ENCODE results near the gene SMAD4. TPM values are rescaled to one million over a fixed set of nuclear protein-coding genes. Genes with fewer than 3 reads are reported as not detected.
A peak's percentile ranks its signal among the peaks of the same experiment; 100 is the strongest.
"Not testable (repeated sequence)": the region's sequence is repeated elsewhere in the genome, so short reads cannot be mapped to it uniquely, and the experiment has no call there.

The SMAD4 gene
- total RNA-seq, 2 donors from 2014 or later, result 214 to 225 TPM

DNA sequence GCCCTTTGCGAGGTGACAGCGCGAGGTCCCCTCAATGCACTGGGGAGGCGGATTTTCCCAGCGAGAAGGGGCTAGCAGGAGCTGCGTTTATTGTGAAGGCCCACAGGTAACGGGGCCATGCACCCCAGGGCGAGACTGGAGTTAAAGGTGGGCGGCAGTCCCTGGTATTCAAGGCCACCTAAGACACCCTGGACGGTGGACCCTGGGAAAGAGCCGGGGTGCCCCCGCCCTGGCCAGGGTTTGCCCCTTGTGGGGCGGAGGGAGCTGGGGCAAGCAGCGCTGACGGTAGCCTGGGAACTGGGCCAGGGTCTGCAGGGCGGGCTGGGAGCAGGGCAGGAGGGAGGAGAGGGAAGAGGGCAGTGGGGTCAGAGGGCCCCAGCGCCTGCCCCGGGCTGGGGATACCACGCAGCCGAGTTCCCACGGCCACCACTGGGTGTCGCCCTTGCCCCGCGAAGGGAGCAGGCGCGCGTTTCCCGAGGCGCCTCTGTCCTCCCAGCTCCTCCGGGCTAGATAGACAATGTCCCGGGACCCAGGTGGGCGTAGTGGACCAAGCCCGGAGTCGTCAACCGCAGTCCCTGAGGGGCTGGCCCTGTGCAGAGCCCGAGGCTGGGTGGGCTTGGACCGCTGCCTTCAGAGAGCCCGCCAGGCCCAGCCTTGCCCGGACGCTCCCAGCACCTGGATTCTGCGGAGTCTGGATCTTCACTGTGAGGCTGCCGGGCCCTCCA lies 80.2 kb downstream of the SMAD4 start:
- DNase-seq (ENCODE audit: low spot score), result peak; percentile 35
- no peaks in the 10 kb centered on the region for H3K27me3 ChIP-seq (replicated peaks; ENCODE audit: insufficient read depth)
- TF ChIP-seq POLR2A (IDR thresholded peaks at IDR 0.05) (no peak), POLR2AphosphoS5 (IDR thresholded peaks at IDR 0.05) (no peak)
- TF ChIP-seq, protein P1, sequence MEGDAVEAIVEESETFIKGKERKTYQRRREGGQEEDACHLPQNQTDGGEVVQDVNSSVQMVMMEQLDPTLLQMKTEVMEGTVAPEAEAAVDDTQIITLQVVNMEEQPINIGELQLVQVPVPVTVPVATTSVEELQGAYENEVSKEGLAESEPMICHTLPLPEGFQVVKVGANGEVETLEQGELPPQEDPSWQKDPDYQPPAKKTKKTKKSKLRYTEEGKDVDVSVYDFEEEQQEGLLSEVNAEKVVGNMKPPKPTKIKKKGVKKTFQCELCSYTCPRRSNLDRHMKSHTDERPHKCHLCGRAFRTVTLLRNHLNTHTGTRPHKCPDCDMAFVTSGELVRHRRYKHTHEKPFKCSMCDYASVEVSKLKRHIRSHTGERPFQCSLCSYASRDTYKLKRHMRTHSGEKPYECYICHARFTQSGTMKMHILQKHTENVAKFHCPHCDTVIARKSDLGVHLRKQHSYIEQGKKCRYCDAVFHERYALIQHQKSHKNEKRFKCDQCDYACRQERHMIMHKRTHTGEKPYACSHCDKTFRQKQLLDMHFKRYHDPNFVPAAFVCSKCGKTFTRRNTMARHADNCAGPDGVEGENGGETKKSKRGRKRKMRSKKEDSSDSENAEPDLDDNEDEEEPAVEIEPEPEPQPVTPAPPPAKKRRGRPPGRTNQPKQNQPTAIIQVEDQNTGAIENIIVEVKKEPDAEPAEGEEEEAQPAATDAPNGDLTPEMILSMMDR (IDR thresholded peaks at IDR 0.05), result peak; percentile 81 to 85 (median 83)
- intact Hi-C loops (cut with DNase I), result loop anchor here (5.0 kb wide), 1 partner anchor 557 kb away; no protein-coding TSS in a partner anchor
- H3K36me3 ChIP-seq, result no peaks in the 10 kb centered on the region
- H3K4me3 ChIP-seq, result no peak overlapping the region
- no peak overlapping the region for H3K27ac ChIP-seq
- no peaks in the 10 kb centered on the region for H3K9me3 ChIP-seq
- H3K4me1 ChIP-seq (replicated peaks), result no peaks in the 10 kb centered on the region
- 46% methylated on average over 42 of the region's 42 CpGs for WGBS

DNA sequence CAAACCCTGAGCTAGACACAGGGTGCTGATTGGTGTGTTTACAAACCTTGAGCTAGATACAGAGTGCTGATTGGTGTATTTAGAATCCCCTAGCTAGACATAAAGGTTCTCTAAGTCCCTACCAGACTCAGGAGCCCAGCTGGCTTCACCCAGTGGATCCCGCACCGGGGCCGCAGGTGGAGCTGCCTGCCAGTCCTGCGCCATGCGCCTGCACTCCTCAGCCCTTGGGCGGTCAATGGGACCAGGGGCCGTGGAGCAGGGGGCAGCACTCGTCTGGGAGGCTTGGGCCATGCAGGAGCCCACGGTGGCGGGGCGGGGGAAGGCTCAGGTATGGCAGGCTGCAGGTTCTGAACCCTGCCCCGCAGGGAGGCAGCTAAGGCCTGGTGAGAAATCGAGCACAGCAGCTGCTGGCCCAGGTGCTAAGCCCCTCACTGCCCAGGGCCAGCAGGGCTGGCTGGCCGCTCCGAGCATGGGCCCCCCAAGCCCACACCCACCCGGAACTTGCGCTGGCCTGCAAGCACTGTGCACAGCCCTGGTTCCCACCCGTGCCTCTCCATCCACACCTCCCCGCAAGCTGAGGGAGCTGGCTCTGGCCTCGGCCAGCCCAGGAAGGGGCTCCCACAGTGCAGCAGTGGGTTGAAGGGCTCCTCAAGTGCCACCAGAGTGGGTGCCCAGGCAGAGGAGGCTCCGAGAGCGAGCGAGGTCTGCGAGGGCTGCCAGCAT lies 81.8 kb downstream of the SMAD4 start:
- H3K27ac ChIP-seq; H3K36me3 ChIP-seq; H3K4me1 ChIP-seq (replicated peaks); H3K9me3 ChIP-seq; DNase-seq (ENCODE audit: low spot score); H3K4me3 ChIP-seq; H3K27me3 ChIP-seq (replicated peaks; ENCODE audit: insufficient read depth): not testable (repeated sequence)
- WGBS, result 93% methylated on average over 22 of the region's 24 CpGs
- intact Hi-C loops (cut with DNase I), result loop anchor here (5.0 kb wide), 1 partner anchor 556 kb away; no protein-coding TSS in a partner anchor

DNA sequence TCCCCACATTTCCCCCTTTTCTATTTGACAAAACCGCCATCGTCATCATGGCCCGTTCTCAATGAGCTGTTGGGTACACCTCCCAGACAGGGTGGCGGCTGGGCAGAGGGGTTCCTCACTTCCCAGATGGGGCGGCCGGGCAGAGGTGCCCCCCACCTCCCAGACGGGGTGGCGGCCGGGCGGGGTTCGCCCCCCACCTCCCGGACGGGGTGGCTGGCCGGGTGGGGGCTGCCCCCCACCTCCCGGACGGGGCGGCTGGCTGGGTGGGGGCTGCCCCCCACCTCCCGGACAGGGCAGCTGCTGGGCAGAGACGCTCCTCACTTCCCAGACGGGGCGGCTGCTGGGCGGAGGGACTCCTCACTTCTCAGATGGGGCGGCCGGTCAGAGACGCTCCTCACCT lies 87.0 kb downstream of the SMAD4 start:
- WGBS, result 98% methylated on average over 15 of the region's 25 CpGs
- H3K4me3 ChIP-seq; H3K9me3 ChIP-seq; H3K4me1 ChIP-seq (replicated peaks); DNase-seq (ENCODE audit: low spot score); intact Hi-C loops (cut with DNase I); H3K27me3 ChIP-seq (replicated peaks; ENCODE audit: insufficient read depth); H3K36me3 ChIP-seq; H3K27ac ChIP-seq: not testable (repeated sequence)

DNA sequence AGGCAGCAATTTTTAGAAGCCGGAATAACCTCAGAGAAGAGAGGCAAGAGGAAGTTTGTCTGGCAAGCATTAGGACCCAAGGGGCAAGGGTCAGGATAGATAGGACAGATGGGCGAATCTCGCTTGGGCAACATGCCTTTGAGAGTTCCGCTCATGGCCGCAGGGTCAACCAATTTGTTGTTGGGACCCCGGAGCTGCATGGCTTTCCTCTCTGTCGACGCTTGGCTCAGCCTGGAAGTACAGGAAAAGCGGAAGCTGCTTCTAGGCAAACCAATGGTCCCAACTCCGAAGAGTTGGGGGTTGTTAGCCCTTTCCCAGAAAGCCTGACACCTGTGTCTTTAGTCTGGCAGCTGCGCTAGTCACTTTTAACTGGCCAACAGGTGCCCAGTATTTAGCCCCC lies 89.5 kb downstream of the SMAD4 start:
- 94% methylated on average over 11 of the region's 11 CpGs for WGBS
- DNase-seq (ENCODE audit: low spot score); H3K36me3 ChIP-seq; H3K4me1 ChIP-seq (replicated peaks); H3K4me3 ChIP-seq; H3K27ac ChIP-seq; intact Hi-C loops (cut with DNase I); H3K27me3 ChIP-seq (replicated peaks; ENCODE audit: insufficient read depth); H3K9me3 ChIP-seq: not testable (repeated sequence)

DNA sequence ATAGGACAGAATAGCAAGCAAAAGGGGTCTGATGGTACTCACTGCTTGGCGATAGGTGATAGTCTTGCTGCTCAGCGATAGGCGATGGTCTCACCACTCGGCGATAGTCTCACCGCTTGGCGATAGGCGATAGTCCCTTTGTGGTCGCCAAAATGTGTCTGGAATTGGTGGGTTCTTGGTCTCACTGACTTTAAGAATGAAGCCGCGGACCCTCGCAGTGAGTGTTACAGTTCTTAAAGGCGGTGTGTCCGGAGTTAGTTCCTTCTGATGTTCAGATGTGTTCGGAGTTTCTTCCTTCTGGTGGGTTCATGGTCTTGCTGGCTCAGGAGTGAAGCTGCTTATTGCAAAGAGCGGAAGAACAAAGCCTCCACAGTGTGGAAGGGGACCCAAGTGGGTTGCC lies 90.0 kb downstream of the SMAD4 start:
- H3K27ac ChIP-seq; H3K4me1 ChIP-seq (replicated peaks); intact Hi-C loops (cut with DNase I); H3K4me3 ChIP-seq; DNase-seq (ENCODE audit: low spot score); H3K36me3 ChIP-seq; H3K27me3 ChIP-seq (replicated peaks; ENCODE audit: insufficient read depth); H3K9me3 ChIP-seq: not testable (repeated sequence)
- 97% methylated on average over 16 of the region's 16 CpGs for WGBS

DNA sequence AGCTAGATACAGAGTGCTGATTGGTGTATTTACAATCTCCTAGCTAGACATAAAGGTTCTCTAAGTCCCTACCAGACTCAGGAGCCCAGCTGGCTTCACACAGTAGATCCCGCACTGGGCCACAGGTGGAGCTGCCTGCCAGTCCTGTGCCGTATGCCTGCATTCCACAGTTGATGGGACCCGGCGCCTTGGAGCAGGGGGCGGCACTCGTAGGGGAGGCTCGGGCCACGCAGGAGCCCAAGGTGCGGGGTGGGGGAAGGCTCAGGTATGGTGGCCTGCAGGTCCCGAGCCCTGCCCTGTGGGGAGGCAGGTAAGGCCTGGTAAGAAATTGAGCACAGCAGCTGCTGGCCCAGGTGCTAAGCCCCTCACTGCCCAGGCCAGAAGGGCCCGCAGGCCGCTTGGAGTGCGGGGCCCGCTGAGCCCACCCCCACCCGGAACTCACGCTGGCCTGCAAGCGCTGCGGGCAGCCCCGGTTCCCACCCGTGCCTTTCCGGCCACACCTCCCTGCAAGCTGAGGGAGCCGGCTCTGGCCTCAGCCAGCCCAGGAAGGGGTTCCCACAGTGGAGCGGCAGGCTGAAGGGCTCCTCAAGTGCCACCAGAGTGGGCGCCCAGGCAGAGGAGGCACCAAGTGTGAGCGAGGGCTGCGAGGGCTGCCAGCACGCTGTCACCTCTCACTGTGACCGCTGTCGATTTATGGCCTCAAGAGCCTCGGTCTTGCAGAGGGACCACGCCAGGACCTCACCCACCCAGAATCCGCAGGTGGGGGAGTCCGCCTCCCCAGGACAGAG lies 91.0 kb downstream of the SMAD4 start:
- Histone ChIP-seq H3K27ac (no peak overlapping the region), H3K36me3 (no peaks in the 10 kb centered on the region), H3K4me1 (replicated peaks) (no peaks in the 10 kb centered on the region), H3K27me3 (replicated peaks; ENCODE audit: insufficient read depth) (no peaks in the 10 kb centered on the region), H3K4me3 (no peak overlapping the region), H3K9me3 (no peaks in the 10 kb centered on the region)
- no peak for TF ChIP-seq POLR2AphosphoS5 (IDR thresholded peaks at IDR 0.05)
- no peak for TF ChIP-seq POLR2A (IDR thresholded peaks at IDR 0.05)
- TF ChIP-seq, protein P1 (IDR thresholded peaks at IDR 0.05), result no peak
- 95% methylated on average over 30 of the region's 33 CpGs for WGBS
- intact Hi-C loops (cut with DNase I), result no loop called here
- no peak for DNase-seq (ENCODE audit: low spot score)
